ENCODE results near the gene SUCO. TPM values are rescaled to one million over a fixed set of nuclear protein-coding genes. Genes with fewer than 3 reads are reported as not detected.

Gene SUCO
- total RNA-seq, 2 donors from 2014 or later: 62.2 TPM

DNA sequence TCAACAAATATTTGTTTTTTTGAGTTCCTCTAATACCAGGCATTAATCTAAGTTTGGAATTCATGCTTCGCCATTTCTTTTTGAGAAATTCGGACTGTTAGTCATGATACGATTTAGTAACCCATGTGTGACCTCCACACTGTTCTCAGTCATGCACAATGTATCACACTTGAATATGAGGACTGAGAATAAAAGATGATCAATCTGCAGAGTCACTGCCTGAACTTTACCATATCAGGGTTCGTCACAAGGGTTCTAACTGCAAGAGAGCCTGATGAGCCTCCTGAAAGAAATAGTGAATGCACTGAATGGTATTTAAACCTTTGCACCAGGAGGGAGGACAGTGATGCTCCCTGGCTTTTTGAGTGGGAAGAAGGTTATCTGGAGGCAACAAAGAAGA is 115.0 kb downstream of the SUCO start:
- DNase-seq: no peak
- TF ChIP-seq, protein P1, sequence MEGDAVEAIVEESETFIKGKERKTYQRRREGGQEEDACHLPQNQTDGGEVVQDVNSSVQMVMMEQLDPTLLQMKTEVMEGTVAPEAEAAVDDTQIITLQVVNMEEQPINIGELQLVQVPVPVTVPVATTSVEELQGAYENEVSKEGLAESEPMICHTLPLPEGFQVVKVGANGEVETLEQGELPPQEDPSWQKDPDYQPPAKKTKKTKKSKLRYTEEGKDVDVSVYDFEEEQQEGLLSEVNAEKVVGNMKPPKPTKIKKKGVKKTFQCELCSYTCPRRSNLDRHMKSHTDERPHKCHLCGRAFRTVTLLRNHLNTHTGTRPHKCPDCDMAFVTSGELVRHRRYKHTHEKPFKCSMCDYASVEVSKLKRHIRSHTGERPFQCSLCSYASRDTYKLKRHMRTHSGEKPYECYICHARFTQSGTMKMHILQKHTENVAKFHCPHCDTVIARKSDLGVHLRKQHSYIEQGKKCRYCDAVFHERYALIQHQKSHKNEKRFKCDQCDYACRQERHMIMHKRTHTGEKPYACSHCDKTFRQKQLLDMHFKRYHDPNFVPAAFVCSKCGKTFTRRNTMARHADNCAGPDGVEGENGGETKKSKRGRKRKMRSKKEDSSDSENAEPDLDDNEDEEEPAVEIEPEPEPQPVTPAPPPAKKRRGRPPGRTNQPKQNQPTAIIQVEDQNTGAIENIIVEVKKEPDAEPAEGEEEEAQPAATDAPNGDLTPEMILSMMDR (conservative IDR thresholded peaks at IDR 0.05): no peak
- Mint-ChIP-seq H3K27ac (no peak overlapping the region), H3K27me3 (ENCODE audit: insufficient read depth) (no peaks in the 10 kb centered on the region), H3K9me3 (no peaks in the 10 kb centered on the region), H3K4me3 (no peak overlapping the region), H3K4me1 (no peaks in the 10 kb centered on the region), H3K36me3 (ENCODE audit: low read depth) (no peaks in the 10 kb centered on the region)
- Histone ChIP-seq H3K27me3 (ENCODE audit: control insufficient read depth, insufficient read depth, low read length, poor library complexity, severe bottlenecking) (no peaks in the 10 kb centered on the region), H3K36me3 (ENCODE audit: control insufficient read depth, insufficient read depth, low read length) (no peaks in the 10 kb centered on the region), H3K4me3 (ENCODE audit: low read length) (no peak overlapping the region), H3K27ac (ENCODE audit: low read depth, low read length) (no peak overlapping the region), H3K4me1 (ENCODE audit: control insufficient read depth, insufficient read depth, low read length) (no peaks in the 10 kb centered on the region), H3K9me3 (ENCODE audit: control insufficient read depth, low read length) (no peaks in the 10 kb centered on the region), H3K9ac (ENCODE audit: extremely low read depth, low read length, poor library complexity, severe bottlenecking) (no peak overlapping the region)
- WGBS, 2 experiments (ENCODE audit: insufficient coverage in 1 of 2, insufficient read length in 1 of 2): 91 to 96% methylated on average over 4 of the region's 4 CpGs

DNA sequence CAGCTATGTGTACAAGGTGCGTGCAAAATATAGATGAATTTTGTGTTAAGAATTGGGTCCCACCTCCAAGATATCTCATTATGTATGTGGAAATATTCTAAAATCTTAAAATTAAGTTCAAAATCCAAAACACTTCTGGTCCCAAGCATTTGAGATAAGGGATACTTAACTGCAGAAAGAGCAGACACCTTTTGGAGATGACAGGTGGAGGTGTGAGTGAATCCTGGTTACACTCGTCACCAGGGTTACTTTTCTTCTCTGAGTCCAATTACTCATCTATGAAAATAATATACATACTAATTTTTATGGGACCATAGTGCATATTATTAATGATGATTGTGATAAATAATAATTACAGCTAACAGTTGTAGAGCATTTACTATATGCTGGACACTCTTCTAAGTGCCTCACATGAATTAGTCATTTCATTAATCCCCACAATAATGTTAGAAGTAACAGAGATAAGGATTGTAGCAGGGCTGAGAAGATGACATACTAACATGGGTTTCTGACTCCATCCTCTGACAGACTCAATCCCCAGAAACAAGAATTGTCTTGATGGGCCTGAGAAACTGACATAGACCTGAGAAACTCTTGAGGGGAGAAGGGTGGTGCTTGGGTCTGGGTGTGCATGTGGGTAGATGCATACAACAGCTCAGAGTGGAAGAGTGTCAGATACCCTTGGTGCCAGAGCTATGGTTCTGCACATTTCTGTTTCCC is 117.7 kb downstream of the SUCO start:
- Histone ChIP-seq H3K4me1 (ENCODE audit: control insufficient read depth, insufficient read depth, low read length) (no peaks in the 10 kb centered on the region), H3K4me3 (ENCODE audit: low read length) (no peak overlapping the region), H3K27me3 (ENCODE audit: control insufficient read depth, insufficient read depth, low read length, poor library complexity, severe bottlenecking) (no peaks in the 10 kb centered on the region), H3K27ac (ENCODE audit: low read depth, low read length) (no peak overlapping the region), H3K9me3 (ENCODE audit: control insufficient read depth, low read length) (no peaks in the 10 kb centered on the region), H3K9ac (ENCODE audit: extremely low read depth, low read length, poor library complexity, severe bottlenecking) (no peak overlapping the region), H3K36me3 (ENCODE audit: control insufficient read depth, insufficient read depth, low read length) (no peaks in the 10 kb centered on the region)
- Mint-ChIP-seq H3K4me1 (no peaks in the 10 kb centered on the region), H3K9me3 (no peaks in the 10 kb centered on the region), H3K27ac (no peak overlapping the region), H3K4me3 (no peak overlapping the region), H3K27me3 (ENCODE audit: insufficient read depth) (no peaks in the 10 kb centered on the region), H3K36me3 (ENCODE audit: low read depth) (no peaks in the 10 kb centered on the region)
- 89% methylated on average over 1 of the region's 2 CpGs; no CpG with 5 or more reads in 1 of the 2 experiments for WGBS, 2 experiments (ENCODE audit: insufficient coverage in 1 of 2, insufficient read length in 1 of 2)
- DNase-seq: no peak
- TF ChIP-seq, protein P1 (conservative IDR thresholded peaks at IDR 0.05): no peak

DNA sequence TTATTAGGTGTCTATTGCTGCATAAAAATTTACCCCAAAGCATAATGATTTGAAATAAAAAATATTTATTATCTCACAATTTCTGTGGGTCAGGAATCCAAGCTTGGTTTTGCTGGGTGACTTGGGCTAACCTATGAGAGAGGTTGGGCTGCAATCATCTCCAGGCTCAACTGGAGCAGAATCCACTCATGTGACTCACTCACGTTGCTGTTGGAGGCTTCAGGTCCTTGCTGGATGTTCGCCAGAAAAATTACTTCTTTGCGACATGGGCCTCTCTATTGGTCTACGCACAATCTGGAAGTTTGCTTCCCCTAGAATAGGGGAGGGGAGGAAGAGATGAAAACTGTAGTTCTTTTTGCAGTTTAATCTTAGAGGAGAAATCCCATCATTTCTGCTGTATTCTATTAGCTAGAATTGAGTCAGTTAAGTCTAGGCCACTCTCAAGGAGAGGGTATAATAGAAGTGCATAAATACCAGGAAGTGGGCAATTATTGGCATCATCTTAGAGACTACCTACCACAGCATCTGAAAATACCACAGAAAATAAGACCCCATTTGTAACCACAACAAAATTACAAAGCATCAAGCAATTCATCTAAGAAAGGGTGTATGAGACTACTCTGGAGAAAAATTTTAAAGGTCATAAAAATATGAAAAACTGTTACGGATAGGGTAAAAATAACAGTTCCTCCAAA is 120.2 kb downstream of the SUCO start:
- Histone ChIP-seq H3K4me1 (ENCODE audit: control insufficient read depth, insufficient read depth, low read length) (no peaks in the 10 kb centered on the region), H3K9ac (ENCODE audit: extremely low read depth, low read length, poor library complexity, severe bottlenecking) (no peak overlapping the region), H3K36me3 (ENCODE audit: control insufficient read depth, insufficient read depth, low read length) (no peaks in the 10 kb centered on the region), H3K27ac (ENCODE audit: low read depth, low read length) (no peak overlapping the region), H3K4me3 (ENCODE audit: low read length) (no peak overlapping the region), H3K27me3 (ENCODE audit: control insufficient read depth, insufficient read depth, low read length, poor library complexity, severe bottlenecking) (no peaks in the 10 kb centered on the region), H3K9me3 (ENCODE audit: control insufficient read depth, low read length) (no peaks in the 10 kb centered on the region)
- Mint-ChIP-seq H3K36me3 (ENCODE audit: low read depth) (no peaks in the 10 kb centered on the region), H3K9me3 (no peaks in the 10 kb centered on the region), H3K27ac (no peak overlapping the region), H3K4me3 (no peak overlapping the region), H3K4me1 (no peaks in the 10 kb centered on the region), H3K27me3 (ENCODE audit: insufficient read depth) (no peaks in the 10 kb centered on the region)
- 78 to 89% methylated on average over 3 to 5 of the region's 5 CpGs for WGBS, 2 experiments (ENCODE audit: insufficient coverage in 1 of 2, insufficient read length in 1 of 2)
- TF ChIP-seq, protein P1 (conservative IDR thresholded peaks at IDR 0.05): no peak
- DNase-seq: no peak

Data from endodermal cell (in vitro differentiated cells).